ENCODE data around the gene GZMB.

- TF ChIP-seq, protein P1, sequence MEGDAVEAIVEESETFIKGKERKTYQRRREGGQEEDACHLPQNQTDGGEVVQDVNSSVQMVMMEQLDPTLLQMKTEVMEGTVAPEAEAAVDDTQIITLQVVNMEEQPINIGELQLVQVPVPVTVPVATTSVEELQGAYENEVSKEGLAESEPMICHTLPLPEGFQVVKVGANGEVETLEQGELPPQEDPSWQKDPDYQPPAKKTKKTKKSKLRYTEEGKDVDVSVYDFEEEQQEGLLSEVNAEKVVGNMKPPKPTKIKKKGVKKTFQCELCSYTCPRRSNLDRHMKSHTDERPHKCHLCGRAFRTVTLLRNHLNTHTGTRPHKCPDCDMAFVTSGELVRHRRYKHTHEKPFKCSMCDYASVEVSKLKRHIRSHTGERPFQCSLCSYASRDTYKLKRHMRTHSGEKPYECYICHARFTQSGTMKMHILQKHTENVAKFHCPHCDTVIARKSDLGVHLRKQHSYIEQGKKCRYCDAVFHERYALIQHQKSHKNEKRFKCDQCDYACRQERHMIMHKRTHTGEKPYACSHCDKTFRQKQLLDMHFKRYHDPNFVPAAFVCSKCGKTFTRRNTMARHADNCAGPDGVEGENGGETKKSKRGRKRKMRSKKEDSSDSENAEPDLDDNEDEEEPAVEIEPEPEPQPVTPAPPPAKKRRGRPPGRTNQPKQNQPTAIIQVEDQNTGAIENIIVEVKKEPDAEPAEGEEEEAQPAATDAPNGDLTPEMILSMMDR (IDR thresholded peaks at IDR 0.05): no peak
- TF ChIP-seq POLR2A (IDR thresholded peaks at IDR 0.05): no peak
Measured at GRCh38 chr14:24632761-24633160, 1.2 kb downstream of the GZMB start.
